HG03064 (cell line): ENCODE measurements around the gene HTR1D.

Experiments used
- ATAC-seq: cut with Tn5 transposase; IDR thresholded peaks from one replicate; pipeline ENCODE4 v1.9.1; 2021; ENCODE audit warnings: low read depth; ENCODE audit not compliant: unreplicated experiment

Gene HTR1D

DNA sequence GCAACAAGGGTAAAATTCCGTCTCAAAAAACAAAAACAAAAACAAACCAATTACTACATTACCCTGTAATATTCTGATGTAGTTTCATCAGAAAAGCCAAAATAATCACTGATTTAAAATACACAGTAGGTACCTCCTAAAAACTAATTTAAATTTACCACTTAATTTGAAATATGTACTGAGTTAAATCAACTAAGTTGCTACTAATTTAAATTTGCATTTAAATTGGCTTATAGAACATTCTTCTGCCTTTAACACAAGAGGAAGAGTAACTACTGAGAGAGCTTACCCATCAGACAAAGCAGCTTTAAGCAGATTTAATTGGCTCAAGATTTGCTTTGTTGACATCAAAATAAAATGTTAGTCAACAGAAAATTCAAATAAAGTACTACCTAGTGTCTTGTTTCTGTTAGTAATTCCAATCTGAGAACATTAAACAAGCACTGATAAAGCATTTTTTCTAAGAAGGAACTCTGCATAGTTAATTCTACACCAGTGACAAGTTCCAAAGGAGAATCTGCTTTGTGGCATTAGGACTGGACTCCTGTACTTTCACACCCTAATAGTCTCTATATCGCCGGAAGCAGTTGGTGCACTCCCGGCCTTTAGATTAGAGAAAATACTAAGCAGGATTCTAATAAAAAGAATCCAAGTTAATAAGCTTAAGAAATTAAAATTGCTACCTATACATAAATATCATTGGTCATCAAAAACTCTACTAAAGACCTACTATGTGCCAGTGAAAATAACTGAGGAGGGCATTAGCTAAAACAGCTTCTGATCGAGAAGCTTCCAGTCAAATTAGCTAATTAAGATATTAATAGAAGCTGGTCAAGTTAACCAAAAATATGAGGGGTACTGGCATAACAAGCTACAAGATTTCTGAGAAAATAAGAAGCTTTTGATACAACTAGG lies 57.1 kb downstream of the HTR1D start:
- no peak for ATAC-seq

DNA sequence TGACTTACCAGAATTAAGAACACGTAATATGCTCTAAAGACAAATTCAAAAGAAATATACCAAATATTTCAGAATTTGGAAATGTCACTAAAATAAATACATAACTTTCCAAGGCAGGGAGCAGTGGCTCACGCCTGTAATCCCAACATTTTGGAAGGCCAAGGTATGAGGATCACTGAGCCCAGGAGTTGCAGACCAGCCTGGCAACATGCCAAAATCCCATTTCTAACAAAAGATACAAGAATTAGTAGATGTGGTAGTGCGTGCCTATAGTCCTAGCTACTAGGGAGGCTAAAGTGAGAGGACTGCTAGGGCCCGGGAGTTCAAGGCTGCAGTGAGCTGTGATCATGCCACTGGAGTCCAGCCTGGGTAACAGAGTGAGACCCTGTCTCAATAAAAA lies 60.4 kb downstream of the HTR1D start:
- ATAC-seq, result no peak

DNA sequence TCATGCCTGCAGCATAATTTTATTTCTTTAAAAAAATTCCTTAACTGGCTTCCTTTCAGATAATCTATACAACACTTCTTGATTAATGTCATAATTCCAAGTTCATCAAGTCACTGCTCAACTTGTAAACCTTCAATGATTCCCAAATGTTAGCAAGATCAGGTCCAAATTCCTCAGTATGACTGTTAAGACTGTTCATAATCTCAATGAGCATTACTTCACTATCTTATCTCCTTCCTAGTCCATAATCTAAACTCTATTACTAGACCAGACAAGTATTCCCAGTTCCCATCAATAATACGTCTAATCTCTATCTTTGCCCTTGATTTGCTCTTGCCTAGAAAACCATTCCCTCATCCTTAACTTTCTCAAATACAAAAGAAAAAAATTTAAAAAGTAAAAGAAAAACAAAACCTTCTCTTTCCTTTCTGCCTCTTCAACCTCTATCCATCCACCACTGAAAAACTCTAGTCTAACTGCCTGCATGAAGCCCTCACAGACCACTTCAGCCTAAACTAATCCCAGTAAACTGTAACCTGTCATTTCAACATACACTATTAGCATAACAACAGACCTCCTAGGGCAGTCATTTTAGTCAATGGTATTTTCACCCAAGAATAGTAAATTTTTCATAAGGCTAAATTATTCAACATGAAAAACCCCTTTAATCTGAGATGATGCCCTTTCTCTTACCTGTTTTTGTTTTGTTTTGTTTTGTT lies 64.2 kb downstream of the HTR1D start:
- ATAC-seq, result no peak

DNA sequence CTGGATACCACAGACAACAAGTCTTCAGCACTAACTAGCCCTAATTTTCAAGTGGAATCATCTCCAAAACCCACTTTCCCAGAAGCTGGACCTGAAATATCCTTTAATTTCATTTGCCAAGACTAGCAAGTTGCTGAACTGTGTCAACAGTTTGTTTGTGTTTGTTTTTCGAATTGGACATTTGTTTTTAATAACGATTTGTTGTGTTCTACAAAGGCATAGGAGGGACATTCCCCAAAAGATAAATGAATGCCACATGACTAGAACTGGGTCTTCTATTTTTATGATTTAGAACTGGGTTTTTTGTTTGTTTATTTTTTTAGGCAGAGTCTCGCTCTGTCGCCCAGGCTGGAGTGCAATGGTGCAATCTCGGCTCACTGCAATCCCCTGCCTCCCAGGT lies 66.6 kb downstream of the HTR1D start:
- ATAC-seq, result no peak

DNA sequence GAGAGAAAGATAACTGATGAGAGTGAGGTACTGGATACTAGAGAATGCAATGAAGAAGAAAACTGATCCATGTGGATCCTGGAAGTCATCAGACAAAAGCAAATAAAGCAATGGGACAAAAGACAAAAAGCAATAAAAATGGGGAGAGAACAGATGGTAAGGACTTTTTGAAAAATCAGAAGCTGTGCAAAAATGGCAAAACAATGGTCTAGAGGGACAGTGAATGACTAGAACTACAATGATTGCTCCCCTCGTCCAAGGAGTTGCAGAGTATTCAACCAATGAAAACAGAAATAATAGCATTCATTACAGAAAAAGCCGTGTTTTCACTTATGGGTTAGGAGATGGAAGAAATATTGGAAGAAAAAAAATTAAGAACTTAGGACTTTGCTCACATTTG lies 67.2 kb downstream of the HTR1D start:
- no peak for ATAC-seq

DNA sequence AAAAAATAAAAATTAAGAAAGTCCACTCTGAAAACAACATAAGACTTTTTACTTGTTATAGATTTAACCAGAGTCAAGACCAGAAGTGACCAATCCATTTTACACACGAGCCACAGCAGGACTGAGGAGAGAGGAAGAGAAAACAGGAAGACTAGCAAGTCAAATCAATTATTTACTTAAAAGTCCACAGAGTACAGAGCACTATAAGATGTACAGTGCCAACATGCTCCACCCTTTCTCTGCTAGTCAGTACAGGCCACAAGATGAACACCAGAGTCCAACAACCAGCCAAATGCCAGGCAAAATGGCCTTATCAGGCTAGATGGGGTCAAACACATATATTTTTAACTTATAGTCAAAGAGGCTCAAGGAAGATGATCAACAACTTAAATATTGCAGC lies 68.2 kb downstream of the HTR1D start:
- ATAC-seq, result no peak

DNA sequence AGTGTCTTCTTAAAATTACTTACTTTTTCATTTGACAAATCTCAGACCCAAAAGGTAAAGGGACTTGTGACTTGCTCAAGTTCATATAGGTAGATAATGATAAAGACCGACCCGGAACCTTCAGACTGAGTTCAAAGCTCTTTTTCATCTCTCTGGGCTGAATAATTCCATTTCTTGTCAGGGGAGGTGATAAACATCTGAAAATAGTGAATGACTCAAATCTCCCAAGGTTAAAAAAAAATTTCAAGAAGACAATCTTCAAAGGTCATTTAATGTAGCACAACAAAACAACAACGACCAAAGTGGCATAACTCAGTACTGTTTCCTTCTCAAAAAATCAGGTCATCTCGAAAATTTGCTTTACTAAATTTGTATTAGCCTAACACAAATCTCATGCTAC lies 69.2 kb downstream of the HTR1D start:
- no peak for ATAC-seq
